ENCODE results near the gene MYL6B. TPM values are rescaled to one million over a fixed set of nuclear protein-coding genes. Genes with fewer than 3 reads are reported as not detected.

MYL6B gene
- total and polyA plus RNA-seq, 2 of the 4 experiments (the other 2 are of a cell fraction) = 78.3 to 112 TPM

DNA sequence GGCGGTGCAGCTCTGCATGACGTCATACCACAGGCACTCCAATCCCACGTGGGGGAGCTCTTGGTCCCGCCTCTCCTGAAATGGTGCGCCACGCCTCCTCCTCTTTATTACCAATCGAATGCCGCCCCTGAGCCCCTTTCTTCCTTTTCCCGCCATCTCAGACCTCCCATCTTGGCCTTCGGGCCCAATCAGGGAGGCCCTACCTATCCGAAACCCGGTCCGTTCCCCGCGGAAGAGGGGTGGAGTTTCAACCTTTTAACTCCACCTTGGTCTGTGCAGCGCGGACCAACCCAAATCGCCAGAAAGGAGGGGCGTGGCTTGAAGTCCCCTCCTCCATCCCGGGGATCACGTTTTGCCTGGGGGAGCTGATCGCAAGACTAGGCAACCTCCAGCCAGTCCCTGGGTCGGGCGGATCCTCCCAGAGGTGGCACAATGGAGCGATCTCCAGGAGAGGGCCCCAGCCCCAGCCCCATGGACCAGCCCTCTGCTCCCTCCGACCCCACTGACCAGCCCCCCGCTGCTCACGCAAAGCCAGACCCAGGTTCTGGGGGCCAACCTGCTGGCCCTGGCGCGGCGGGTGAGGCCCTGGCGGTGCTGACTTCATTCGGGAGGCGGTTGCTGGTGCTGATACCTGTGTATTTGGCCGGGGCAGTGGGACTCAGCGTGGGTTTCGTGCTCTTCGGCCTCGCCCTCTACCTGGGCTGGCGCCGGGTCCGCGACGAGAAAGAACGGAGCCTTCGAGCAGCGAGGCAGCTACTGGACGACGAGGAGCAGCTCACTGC is 24.3 kb upstream of the MYL6B start, which contains the start of gene ESYT1 (continued):
- TF ChIP-seq, protein P1, sequence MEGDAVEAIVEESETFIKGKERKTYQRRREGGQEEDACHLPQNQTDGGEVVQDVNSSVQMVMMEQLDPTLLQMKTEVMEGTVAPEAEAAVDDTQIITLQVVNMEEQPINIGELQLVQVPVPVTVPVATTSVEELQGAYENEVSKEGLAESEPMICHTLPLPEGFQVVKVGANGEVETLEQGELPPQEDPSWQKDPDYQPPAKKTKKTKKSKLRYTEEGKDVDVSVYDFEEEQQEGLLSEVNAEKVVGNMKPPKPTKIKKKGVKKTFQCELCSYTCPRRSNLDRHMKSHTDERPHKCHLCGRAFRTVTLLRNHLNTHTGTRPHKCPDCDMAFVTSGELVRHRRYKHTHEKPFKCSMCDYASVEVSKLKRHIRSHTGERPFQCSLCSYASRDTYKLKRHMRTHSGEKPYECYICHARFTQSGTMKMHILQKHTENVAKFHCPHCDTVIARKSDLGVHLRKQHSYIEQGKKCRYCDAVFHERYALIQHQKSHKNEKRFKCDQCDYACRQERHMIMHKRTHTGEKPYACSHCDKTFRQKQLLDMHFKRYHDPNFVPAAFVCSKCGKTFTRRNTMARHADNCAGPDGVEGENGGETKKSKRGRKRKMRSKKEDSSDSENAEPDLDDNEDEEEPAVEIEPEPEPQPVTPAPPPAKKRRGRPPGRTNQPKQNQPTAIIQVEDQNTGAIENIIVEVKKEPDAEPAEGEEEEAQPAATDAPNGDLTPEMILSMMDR (conservative IDR thresholded peaks at IDR 0.05; ENCODE audit: low read depth, low read length) = no peak
- TF ChIP-seq, protein P2, sequence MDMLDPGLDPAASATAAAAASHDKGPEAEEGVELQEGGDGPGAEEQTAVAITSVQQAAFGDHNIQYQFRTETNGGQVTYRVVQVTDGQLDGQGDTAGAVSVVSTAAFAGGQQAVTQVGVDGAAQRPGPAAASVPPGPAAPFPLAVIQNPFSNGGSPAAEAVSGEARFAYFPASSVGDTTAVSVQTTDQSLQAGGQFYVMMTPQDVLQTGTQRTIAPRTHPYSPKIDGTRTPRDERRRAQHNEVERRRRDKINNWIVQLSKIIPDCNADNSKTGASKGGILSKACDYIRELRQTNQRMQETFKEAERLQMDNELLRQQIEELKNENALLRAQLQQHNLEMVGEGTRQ (IDR thresholded peaks at IDR 0.05; ENCODE audit: low read depth, low read length) = peak; percentile 90

All from IMR-90 (cell line).